NCI-H2227 (cell line): ENCODE results near the gene OR1S2.
"Not testable (repeated sequence)": the region's sequence is repeated elsewhere in the genome, so short reads cannot be mapped to it uniquely, and the experiment has no call there.

Experiments used
- DNase-seq: peaks from one replicate; lab custom pipeline; 2025; ENCODE audit not compliant: unreplicated experiment; lab: John Stamatoyannopoulos, UW

The OR1S2 gene, protein sequence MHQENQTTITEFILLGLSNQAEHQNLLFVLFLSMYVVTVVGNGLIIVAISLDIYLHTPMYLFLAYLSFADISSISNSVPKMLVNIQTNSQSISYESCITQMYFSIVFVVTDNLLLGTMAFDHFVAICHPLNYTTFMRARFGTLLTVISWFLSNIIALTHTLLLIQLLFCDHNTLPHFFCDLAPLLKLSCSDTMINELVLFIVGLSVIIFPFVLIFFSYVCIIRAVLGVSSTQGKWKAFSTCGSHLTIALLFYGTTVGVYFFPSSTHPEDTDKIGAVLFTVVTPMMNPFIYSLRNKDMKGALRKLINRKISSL

DNA sequence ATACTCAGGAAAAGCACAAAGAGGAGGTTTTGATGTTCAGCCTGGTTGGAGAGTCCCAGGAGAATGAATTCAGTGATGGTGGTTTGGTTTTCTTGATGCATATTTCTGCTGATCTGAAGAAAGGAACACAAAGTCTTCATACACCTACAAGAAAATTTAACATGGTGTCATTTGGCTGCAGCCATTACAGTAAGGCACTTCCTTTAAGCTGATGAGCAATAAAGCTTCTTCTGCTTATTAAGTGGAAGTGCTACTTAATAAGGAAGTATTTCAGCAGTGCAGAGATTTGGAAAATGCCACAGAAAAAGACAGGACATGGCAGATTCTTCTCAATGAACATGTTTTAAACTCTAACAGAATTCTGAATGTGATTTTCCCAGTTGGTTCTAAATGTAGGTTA, at the start of gene OR1S2:
Gene OR1S2 (minus strand): TSS at position 101 of the 400 bp plus-strand sequence. CDS start 0 bp downstream, at position 101.
- no peak for DNase-seq

DNA sequence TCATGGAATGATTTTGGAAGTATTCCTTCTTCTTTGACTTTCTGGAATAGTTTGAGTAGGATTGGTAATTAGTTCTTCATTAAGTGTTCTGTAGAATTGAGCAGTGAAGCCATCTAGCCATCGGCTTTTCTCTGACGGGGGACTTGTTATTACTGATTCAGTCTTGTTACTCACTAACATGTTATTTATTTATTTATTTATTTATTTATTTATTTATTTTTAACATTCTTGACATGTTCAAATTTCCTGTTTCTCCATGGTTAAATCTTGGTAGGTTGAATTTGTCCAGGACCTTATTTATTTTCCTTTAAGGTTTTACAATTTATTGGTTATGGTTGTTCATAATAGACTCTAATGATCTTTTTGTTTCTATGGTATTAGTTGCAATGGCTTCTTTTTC, 40.0 kb upstream of the OR1S2 start:
- DNase-seq, result no peak

DNA sequence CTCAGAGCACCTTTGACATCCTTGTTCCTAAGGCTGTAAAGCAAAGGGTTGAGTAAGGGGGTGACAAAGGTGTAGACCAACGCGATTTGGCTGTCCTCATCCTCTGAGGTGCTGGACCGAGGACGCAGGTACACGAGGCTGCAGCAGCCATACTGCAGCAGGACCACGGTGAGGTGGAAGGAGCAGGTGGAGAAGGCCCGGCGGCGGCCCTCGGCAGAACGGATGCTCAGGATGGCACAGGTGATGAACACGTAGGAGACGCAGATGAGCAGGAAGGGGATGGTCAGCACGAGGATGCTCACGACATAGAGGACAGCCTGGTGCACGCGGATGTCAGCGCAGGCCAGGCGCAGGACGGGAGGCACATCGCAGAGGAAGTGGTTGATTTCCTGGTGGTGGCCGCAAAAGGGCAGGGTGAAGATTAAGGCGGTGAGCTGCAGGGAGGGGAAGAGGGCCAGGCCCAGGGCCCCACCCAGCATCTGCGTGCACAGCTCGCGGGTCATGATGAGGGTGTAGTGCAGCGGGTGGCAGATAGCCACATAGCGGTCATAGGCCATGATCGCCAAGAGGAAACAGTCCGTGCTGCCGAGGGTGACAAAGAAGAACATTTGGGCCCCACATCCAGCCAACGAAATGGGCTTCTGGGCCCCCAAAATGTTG, 24.1 kb upstream of the OR1S2 start:
- DNase-seq, result no peak

DNA sequence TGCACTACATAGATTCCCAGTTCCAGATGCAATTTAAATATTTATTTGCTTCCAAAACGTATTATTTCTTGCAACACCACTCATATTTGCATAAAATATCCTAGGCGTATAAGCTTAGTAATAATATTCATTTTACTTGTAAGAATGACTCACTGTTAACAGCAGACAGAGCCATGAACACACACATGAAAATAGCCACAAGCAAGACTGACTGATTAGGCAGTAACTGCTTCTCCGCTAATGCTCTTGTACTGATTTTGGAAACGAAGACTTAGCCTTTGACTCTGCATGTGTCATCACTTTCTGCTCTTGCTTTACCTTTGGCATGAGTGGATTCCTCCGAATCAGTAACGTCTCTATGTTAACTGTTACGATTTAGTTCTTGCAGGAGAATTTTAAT, 18.8 kb upstream of the OR1S2 start:
- no peak for DNase-seq

DNA sequence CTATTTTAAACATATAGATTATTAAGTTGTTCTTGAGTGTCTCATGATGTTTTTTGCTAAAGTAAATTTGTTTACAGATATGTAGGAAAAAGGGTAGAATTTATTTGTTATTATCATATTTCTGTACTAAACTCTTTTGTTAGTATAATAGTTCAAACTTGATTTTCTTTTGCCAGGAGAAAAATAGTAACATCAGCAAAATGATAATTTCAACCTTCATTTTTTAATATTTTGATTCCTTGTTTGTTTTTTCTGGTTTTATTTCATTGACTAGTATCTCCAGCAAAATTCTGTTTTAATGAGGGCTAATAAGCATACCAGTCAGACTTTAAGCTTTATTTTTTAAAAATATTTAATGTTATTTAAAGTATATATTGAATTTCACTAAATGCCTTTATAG, 12.5 kb upstream of the OR1S2 start:
- no peak for DNase-seq

DNA sequence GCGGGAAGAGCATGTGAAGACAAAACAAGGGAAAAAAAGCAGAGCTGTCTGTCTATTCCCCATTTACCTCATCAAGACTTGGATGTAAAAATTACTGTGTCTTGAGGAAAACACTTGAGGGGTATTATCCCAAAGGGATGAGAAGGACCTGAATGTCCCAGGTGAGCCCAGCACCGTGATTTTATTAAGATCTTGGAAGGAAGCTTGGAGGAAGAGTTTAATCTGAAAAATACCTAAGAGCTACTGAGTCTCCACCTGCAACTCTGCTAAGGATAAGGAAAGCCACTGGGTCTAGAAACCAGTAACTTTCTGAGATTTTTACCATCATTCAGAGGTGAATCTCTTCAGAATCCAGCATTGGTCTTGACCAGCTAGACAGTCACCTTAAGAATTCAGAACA, 8.5 kb upstream of the OR1S2 start, which contains the start of gene OR1S1:
Gene OR1S1 (plus strand): TSS at position 301 of the 400 bp plus-strand sequence.
- DNase-seq, result not testable (repeated sequence)

DNA sequence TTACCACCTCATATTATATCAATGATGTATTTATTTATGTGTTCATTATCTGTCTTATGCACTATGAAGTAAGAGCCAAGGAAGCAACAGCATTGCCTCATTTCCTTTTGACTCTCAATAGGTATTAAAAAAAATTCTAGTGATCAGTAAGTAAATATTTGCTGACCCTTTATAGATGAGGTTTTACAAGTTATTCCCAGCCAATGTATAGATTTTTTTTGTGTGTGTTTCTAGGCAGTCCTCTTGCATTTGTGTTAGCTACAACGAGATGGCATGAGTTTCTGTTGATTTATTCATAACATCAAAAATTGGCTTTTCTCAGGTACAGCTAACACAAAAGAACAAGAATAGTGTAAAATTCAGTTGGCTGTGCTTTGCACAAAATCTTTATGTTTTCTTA, 4.7 kb downstream of the OR1S2 start:
- DNase-seq, result no peak

DNA sequence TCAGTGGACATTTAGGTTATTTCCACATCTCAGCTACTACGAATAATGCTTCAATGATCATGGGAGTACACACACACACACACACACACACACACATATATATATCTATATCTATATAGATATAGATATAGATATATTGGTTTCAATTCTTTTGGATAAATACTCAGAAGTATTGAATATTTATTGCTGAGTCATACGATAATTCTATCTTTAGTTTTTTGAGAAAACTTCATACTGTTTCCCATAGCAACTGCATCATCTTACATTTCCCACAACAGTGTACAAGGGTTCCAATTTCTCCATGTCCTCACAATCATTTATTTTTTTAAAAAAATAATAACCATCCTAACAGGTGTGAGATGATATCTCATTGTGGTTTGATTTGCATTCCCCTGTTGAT, 8.0 kb downstream of the OR1S2 start:
- no peak for DNase-seq

DNA sequence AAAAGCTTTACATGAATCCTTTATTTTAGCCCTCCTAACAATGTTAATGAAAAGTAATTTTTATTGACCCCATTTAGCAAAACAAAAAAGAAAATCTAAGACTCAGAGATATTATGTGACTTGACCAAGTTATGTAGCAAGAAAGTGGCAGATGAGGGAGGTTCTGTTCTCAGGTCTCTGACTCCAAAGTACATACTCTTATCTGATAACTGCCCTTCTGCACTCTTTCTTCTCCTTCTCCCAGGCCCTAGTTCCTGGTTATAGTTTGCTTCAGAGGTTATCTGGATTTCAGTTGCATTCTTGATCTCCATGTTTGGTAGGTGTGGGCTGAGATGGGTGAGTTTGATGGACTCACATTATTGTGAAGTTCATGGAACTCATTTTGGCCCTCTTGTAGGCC, 10.6 kb downstream of the OR1S2 start:
- no peak for DNase-seq

DNA sequence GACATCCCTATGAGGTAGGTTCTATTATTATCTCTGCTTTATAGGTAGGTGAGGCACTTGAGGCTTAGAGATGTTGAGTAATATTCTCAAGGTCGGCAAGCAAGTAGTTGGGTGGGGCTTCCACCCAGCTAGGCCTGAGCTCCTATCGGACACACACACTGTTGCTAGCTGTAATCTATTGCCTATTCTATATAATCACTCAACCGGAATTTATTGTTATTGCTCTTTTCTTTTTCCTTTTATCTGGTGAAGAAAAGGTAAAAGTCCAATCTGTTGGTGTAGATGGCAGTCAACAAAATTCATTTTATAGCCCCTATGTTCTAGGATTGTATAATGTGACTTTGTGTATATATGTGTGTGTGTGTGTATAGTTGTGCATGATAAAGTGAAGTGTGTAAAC, 11.7 kb downstream of the OR1S2 start:
- no peak for DNase-seq

DNA sequence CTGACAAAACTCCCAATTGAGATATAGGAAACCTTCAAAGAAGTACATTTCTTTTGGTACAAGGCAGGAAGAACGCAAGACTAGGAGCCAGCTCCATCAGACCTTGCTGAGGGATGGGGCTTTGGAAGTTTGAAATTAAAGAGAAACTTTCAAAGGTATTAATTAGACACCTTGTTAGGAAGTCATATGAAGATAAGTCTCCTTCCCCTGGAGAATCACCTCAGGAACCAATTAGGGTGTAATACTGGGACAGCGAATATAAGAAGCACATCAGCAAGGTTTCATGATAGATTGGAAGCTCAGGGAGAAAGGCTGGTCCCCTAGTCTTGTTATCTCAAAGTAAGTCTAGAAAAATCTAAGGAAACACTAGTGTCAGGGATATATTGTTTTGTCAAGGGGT, 15.2 kb downstream of the OR1S2 start, which contains the start of gene OR9Q2:
Gene OR9Q2 (plus strand): TSS at position 301 of the 400 bp plus-strand sequence. CDS start 1,421 bp downstream, outside the sequence.
- no peak for DNase-seq

DNA sequence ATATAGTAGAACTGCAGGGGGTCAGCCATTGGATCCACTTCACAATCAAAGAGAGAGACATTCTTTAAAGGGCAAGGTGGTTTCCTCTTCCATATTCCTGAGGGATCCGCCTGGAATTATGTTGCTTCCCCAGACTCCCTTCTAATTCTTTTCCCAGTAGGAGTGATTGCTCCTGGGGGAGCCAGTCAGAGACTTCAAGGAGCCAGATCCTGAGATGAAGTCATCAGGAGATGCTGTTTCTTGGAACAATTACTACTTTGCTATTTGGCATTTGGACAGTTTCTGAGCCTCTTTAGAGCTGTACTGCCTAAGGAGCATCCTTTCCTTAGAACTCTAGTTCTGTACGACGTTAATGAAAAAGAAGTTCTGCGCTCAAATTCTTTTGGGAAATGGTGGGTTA, 17.0 kb downstream of the OR1S2 start:
- no peak for DNase-seq

DNA sequence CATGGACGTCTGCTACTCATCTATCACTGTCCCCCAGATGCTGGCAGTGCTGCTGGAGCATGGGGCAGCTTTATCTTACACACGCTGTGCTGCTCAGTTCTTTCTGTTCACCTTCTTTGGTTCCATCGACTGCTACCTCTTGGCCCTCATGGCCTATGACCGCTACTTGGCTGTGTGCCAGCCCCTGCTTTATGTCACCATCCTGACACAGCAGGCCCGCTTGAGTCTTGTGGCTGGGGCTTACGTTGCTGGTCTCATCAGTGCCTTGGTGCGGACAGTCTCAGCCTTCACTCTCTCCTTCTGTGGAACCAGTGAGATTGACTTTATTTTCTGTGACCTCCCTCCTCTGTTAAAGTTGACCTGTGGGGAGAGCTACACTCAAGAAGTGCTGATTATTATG, 24.3 kb downstream of the OR1S2 start:
- DNase-seq, result no peak

DNA sequence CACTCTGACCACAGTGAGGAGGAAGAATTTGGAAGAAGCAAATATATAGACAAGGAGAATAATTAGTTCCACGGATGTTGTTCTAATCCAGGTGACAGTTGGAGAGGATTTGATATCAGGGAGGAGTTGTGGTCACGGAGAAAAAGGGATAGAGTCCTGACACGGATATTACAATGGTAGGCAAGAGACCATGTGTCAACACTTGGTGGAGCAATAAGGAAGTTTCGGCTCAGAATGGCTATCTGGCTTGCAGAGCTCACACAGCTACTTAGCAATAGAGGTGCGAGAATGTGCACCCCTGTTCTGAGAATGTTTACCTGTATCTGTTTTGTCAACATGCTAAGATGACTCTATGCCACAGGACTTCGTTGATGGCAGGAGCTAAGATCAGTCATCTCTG, 25.5 kb downstream of the OR1S2 start:
- no peak for DNase-seq

DNA sequence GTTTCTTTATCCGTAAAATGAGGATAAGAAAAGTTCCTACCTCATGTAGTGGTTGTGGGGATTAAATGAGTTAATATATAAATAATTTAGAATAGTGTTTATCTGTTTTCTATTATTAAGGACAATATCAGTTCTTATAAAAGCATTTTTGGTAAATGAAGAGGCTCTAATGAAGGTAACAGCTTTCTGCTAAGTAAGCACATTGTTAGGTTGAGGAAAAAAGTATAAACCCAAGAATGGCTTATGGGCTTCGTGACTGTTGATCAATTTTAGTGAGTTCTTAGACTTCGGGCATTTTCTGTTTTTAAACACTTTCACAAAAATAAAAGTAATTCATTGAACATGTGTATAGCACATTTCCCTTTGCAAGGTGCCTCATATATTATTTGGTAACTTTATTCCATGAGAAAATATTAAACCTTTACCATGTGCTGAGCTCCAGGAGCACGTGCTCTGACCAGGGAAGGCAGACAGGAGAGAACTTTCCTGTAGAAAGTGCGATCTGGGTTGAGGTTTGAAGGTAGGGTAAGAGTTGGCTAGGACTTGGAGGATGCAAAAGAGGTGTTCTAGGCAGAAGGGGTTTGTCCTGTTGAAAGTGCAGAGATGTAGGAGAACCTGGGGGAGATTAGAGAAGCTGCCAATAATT, 26.4 kb downstream of the OR1S2 start:
- DNase-seq, result no peak

DNA sequence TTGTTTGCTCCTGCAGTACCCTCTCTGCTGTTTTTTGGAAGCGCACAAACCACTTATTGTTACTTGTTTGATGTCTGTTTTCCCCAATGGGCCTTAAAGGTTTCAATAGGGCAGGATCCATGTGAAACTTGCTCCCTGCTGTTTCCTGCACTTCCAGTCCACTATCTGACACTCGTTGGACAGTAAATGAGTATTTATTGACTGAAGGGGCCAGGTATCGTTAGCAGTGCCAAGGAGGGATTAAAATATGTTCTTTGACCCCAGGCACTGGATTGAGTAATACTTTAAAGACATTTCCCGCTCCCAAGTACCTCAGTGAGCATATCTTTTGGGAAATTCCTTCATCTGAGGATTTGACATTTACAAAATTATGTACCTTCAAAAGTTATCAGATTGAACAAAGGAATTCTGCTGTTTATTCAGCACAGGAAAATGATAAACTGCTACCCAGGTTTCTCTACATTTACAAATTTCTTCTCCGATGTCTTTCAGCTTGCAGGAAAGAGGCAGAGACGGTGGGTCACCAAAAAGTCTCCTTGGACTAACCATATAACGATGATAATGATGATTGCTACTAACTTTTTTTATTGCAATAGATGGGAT, 38.3 kb downstream of the OR1S2 start:
- no peak for DNase-seq

DNA sequence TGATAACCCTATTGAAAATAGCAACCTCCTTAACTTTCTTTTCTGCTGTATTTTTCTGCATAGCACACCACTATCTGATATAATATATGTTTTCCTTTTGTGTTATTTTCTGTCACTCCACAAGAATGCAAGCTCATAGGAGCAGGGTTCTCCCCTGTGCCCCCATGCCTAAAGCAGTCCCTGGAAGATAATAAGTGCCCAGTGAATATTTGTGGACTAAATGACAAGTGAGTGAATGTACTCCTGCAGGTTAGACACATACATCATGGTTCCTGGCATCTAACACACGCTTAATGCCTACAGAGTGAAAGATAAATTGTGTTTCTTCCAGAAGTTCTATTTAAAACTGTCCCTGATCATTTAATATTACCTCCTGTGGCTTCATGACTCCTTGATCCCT, 39.0 kb downstream of the OR1S2 start:
- DNase-seq, result no peak

DNA sequence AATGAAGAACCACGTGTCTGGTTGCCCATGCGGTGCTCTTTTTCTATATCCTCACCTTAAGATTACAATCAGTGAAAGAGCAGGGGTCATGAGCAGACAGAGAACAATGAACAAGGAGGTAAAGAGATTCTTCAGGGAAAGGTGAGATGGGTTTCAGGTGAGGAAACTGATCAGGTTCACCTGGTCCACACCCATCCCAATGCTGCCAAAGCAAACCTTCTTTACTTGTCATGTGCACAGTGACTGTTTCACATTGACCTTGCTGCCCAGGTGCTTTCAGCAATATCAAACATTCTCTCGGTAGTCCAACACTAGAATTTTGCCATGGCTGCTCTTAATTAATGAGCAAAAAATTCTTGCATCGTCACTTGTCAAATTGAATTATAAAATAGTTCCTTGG, 39.6 kb downstream of the OR1S2 start:
- DNase-seq, result no peak
